ENCODE measurements around the gene NCOA1. TPM values are rescaled to one million over a fixed set of nuclear protein-coding genes. Genes with fewer than 3 reads are reported as not detected.
A peak's percentile ranks its signal among the peaks of the same experiment; 100 is the strongest.
"Not testable (repeated sequence)": the region's sequence is repeated elsewhere in the genome, so short reads cannot be mapped to it uniquely, and the experiment has no call there.

The NCOA1 gene
- total RNA-seq: 69.9 TPM

GRCh38 chr2:24490690-24491541 lies at the start of gene NCOA1:
Gene NCOA1 (plus strand): TSS chr2:24491254. CDS start chr2:24658678, 167,424 bp downstream.
- DNase-seq (ENCODE audit: low spot score): peak; percentile 92

DNA sequence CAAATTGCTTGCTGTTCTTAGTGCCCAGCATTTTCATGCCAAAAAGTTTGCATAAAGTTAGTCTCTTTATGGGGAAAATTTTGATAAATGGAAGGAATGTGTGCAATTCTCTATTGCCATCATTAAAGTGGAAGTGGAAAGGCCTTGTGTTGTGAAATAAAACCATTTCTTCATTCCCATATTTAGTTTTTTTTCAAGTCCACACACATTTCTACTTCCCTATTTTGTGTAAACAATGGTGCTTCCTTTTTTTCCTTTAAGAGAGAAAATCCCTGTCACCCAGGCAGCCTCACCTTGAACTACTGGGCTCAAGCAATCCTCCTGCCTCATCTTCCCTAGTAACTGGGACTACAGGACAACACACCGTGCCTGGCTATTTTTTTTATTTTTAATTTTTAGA lies 42.3 kb upstream of the NCOA1 start:
- DNase-seq (ENCODE audit: low spot score): no peak

DNA sequence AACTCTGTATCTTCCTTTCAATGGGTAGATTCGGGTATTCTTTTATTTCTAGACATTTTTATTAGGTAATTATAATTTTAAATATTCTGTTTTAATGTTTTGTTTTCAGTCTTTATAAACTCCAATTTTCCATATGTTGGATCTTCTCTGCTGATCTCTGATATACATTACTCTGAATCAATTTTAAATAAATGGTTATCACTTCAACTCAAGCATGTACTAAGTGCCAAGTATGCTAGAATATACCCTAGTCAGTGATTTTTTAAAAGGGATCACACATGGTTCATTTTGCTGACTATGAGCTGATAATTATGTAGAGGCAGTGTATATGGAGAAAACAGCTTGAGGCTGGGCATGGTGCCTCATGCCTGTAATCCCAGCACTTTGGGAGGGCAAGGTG lies 41.7 kb upstream of the NCOA1 start:
- no peak for DNase-seq (ENCODE audit: low spot score)

- DNase-seq (ENCODE audit: low spot score): no peak
Observed at GRCh38 chr2:24451805-24452501, 39.1 kb upstream of the NCOA1 start.

- no peak for DNase-seq (ENCODE audit: low spot score)
Observed at GRCh38 chr2:24452502-24452885, 38.6 kb upstream of the NCOA1 start.

DNA sequence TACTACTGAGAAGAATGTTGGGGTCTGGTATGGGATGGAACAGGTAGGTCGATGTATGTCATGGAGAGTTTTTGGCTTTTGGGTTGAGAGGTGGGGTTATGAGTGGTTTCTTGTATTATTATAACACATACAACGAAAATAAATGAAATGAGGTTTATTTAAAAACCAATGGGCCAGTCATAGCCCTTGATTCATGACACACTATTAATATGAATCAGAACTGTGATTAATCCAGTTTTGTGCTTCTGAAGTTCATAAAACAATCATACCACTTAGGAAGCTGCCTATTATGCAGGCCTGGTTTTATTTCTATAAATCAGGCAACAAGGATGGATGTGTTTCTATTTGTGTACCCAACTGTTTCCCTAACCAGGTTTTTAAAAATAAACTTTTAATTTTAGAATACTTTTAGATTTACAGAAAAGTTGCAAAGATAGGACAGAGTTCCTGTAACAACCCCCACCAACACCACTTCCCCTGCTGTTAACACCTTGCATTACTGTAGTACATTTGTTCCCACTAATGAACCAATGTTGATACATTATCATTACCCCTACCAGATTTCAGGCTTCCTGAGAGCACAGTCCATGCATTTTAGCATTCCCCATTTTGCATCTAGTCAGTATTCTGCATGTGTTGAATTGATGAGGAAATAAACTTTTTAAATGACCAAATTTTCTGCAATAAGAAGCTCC lies 37.5 kb upstream of the NCOA1 start:
- no peak for DNase-seq (ENCODE audit: low spot score)

- DNase-seq (ENCODE audit: low spot score): no peak
Observed at GRCh38 chr2:24454294-24454693, 36.8 kb upstream of the NCOA1 start.

DNA sequence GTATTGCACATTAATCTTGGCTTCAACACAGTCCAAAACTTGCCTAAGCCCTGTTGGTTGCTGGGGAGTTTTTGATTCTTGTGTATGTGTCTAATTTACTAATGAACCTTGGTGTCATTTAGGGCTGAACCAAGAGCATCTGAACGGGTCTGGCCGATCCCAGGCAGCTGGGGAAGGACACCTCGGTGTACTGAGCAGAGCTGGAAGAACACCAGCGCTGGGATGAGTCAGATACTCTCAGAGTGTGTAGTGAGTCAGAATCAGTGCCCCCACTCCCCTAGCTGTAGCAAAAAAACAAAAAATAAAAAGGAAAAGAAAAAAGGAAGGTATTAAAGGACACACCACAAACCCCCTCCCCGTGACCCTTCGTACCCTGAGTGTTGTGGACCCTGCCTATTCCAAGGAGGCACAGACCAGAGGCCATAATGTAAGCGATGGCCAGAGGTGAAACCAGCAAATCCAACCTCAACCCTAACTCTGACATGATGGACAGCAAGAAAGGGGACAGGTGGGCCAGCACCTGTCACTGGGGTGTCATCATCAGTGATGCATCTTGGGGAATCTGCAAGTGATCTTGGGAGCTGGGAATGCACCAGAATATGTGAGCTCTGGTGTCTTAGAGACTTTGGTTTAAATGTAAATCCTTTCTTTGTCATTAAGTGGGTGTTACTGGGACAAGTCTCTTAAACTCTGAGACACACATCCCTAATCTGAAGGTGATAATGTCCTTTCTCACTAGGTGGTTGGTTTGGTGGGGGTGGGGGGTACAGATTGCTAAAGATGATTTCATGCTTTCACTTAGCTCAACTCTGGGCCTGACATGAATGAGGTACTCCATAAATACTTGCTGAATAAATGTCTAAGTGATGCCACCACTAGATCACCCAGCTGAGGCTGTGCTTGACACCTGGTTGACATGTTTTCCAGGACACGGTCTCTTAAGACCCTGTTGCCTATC lies 34.2 kb upstream of the NCOA1 start:
- DNase-seq (ENCODE audit: low spot score): peak; percentile 61

GRCh38 chr2:24457696-24458386 lies 33.2 kb upstream of the NCOA1 start:
- no peak for DNase-seq (ENCODE audit: low spot score)

DNA sequence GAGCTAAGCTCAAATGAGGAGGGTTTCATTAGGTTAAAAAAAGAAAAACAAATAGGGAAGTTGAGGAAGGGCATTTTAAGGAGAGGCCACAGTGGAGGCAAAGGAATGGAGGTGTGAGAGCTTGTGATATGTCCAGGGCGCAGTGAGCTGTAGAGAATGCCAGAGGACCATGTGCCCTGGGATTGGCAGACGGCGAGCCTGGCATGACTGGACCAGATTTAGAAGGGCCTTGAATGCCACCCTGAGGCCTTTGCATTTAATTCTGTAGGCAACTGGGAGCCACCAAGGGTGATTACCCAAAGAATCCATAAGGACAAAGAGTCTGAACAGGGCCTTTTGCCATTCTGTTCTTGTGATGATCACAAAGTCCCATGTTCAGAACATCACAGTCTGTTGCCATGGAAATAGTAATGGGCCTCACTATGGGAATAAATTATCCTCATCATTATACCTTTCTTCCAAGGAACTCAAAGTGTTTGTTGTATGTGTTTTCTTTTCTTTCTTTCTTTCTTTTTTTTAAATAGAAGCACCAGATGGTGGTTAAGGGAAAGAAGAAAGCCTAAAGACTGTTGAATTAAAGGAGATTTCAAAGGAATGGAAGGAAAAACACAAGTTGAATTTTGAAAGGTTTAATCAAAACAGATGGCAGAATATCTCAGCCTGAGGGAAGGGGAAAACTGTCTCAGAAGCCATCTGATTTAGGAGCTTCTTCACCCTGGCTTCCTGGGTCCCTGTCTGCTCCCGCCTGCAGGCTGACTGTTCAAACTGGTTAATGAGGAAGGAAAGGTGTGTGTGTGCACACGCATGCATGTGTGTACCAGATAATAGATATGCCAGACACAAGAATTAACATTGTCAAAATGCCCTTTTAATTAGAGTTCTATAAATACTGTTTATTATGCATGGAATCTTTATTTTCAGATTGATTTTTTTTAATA lies 31.6 kb upstream of the NCOA1 start:
- DNase-seq (ENCODE audit: low spot score): no peak

- DNase-seq (ENCODE audit: low spot score): no peak
Observed at GRCh38 chr2:24461685-24462084, 29.4 kb upstream of the NCOA1 start.

DNA sequence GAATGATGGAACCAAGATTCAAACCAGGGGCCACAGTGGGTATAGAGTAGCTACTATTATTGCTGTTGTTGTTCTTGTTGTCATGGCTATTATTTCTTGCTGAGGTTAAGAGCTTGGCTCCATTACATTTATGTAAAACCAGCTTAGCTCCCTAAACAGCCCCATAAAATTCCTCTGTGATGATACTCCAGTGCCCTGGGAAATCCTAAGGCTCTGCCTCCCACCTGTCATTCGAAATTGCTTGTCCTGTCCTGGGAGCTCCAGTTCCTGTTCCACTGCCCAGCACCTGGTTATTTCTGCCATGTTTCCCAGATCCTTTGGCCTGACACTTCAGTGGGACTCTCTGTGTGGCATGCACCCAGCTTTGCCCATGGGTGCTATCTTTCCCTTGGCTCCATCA lies 27.8 kb upstream of the NCOA1 start:
- no peak for DNase-seq (ENCODE audit: low spot score)

DNA sequence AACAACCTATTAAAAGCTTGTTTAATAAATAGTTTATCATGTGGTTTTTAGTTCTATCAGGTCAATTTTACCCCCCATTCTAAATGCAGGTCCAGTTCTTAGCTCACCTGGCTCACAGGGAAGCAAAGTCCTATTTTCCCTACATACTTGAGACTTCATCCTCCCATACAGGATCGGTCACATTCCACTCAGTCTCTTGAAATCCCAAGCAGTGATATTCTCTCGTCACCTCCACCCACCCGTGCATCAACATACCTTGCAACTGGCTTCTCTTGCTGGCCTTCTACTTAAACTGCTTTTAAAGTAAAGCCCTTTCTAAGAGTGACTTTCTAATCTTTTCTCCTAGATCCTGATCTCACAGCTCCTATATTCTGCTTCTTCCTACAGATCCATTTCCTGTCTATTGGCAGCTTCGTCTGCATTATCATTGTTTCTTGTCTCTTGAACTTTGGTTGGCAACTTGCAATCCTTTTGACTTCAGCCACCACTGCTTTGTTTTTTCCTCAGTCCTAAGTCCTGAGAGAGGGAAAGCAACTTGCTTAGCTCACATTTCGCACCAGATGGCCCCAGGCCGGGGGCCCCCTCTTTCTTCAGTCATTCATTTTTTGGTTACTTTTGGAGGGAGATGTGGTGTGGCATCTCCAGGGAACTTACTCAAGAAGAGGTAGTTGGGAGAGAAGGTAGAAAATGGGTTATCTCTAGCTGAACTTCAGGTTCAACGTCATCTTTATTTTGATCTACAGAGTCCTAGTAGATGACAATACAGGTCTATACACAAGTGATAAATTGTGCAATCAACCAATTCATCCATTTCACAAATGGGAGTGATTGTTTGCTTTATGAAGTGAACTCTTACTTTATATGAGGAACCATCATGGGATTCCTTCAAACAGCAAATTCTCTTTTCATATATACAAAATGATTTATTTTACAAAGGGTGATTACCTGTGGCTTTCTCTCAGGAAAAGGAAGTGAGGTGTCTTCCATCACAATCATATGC lies 23.9 kb upstream of the NCOA1 start:
- no peak for DNase-seq (ENCODE audit: low spot score)

GRCh38 chr2:24468453-24468852 lies 22.6 kb upstream of the NCOA1 start:
- DNase-seq (ENCODE audit: low spot score): not testable (repeated sequence)

GRCh38 chr2:24469148-24469650 lies 21.9 kb upstream of the NCOA1 start:
- DNase-seq (ENCODE audit: low spot score): no peak

- DNase-seq (ENCODE audit: low spot score): no peak
Observed at GRCh38 chr2:24471662-24472061, 19.4 kb upstream of the NCOA1 start.

DNA sequence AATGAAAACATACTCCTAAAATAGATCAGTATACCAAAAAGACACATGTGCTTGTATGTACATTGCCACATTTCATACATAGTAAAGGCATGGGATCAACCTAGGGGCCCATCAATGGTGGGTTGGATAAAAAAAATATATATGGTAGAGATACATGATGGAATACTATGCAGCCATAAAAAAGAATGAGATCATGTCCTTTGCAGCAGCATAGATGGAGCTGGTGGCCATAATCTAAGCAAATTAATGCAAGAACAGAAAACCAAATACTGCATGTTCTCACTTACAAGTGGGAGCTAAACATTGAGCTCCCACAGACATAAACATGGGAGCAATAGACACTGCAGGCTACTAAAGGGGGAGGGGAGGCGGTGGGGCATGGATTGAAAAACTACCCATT lies 18.6 kb upstream of the NCOA1 start:
- DNase-seq (ENCODE audit: low spot score): no peak

- DNase-seq (ENCODE audit: low spot score): no peak
Observed at GRCh38 chr2:24473626-24474025, 17.4 kb upstream of the NCOA1 start.
